SK-N-MC (cell line): Measurements from ENCODE around the gene DLG5.

Source experiments
- DNase-seq: peaks from one replicate; pipeline ENCODE4 v3.0.0-alpha.2; 2011; ENCODE audit warnings: low read depth, low spot score
- H3K27ac ChIP-seq: fragments of 200-600 bp; sonication (generic); 2 replicates; pipeline ENCODE4 v1.5.1; 2016; ENCODE audit warnings: mixed run types
- H3K36me3 ChIP-seq: fragments of 200-600 bp; sonication (generic); 2 replicates; pipeline ENCODE4 v1.6.1; 2017; ENCODE audit warnings: antibody characterized with exemption, low read length, mixed read lengths; ENCODE audit not compliant: insufficient read depth
- H3K4me3 ChIP-seq: fragments of 200-600 bp; sonication (generic); 2 replicates; pipeline ENCODE4 v1.5.1; 2016
- H3K9ac ChIP-seq: fragments of 200-600 bp; sonication (generic); 2 replicates; pipeline ENCODE4 v1.8.0; 2017; ENCODE audit warnings: mixed run types, mixed read lengths; ENCODE audit not compliant: insufficient read length
- H3K9me3 ChIP-seq: fragments of 200-600 bp; sonication (generic); 2 replicates; pipeline ENCODE4 v1.6.1; 2017; ENCODE audit warnings: low read depth, mild to moderate bottlenecking, antibody characterized with exemption, low read length, moderate library complexity, mixed read lengths
- EZH2 ChIP-seq: fragments of 200-600 bp; sonication (generic); IDR thresholded peaks from one replicate; pipeline ENCODE4 v1.6.1; 2017; ENCODE audit warnings: antibody characterized with exemption
- FOXP2 ChIP-seq: optimal IDR thresholded peaks from 2 replicates; pipeline ENCODE3; 2011; ENCODE audit warnings: mild to moderate bottlenecking, moderate library complexity; ENCODE audit not compliant: insufficient read depth; ENCODE audit errors: extremely low read length, control extremely low read depth
- POLR2AphosphoS5 ChIP-seq: IDR thresholded peaks from 2 replicates; pipeline ENCODE4 v1.6.1; 2012; ENCODE audit warnings: mild to moderate bottlenecking, low read depth, low read length, borderline replicate concordance

DLG5 gene

DNA sequence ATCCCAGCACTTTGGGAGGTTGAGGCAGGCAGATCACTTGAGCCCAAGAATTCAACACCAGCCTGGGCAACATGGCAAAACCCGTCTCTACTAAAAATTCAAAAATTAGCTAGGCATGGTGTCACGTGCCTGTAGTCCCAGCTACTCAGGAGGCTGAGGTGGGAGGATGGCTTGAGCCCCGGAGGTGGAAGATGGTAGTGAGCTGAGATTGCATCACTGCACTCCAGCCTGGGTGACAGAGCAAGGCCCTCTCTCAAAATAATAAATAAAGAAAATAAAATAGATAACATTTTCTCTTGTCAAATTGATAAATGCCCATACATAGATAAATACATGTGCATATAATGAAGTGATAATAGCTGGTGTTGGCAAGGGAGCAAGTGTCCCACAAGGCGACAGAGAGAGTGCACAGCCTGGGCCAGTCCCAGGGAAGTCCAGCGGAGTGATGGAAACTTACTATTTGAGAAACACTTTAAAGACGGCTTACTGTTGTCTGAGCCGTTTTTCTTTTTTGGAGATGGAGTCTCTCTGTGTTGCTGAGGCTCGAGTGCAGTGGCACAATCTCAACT is 33.4 kb upstream of the DLG5 start:
- TF ChIP-seq FOXP2 (no peak), POLR2AphosphoS5 (no peak), EZH2 (no peak)
- Histone ChIP-seq H3K27ac (no peak overlapping the region), H3K4me3 (no peak overlapping the region), H3K9me3 (no peaks in the 10 kb centered on the region), H3K36me3 (no peaks in the 10 kb centered on the region), H3K9ac (no peak overlapping the region)
- DNase-seq = no peak

DNA sequence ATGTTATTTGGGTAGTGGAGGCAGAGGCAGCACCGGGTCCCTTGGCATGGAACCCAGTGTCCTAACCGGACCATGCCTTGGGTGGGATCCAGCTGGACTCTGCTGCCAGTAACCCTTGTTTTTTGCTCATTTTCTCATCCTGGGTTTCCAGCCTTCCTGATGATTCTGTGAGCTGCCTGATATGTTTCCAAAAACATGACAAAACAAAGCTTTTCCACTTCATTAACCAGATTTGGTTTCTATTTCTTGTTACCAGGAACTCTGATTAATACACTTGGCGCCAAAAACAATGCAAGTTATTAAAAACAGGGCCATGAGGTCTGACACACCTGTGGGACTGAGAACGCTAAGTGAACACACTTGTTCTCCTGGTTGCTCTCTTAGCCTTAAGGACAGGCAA is 32.8 kb upstream of the DLG5 start:
- Histone ChIP-seq H3K9me3 (no peaks in the 10 kb centered on the region), H3K27ac (no peak overlapping the region), H3K4me3 (no peak overlapping the region), H3K36me3 (no peaks in the 10 kb centered on the region), H3K9ac (no peak overlapping the region)
- TF ChIP-seq FOXP2 (no peak), POLR2AphosphoS5 (no peak), EZH2 (no peak)
- no peak for DNase-seq

DNA sequence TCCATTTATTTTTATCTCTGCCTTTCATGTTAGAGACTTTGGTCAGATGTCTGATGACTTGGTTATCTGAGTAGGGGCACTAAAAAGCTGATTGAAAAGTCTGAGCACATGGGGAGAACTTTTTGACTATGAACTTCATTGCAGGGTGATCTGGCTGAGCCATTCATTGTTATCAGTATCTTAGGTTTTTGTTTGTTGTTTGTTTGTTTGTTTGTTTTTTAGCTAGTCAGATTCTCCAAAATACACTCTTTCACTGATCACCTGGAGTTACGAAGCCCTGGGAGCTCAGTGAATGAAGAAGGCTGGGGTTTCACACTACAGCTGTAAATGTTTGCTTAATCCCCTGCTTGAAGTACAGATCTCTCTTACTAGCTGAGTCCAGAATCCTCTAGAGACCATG is 28.6 kb upstream of the DLG5 start:
- Histone ChIP-seq H3K9ac (no peak overlapping the region), H3K9me3 (no peaks in the 10 kb centered on the region), H3K4me3 (no peak overlapping the region), H3K36me3 (no peaks in the 10 kb centered on the region), H3K27ac (no peak overlapping the region)
- DNase-seq = no peak
- TF ChIP-seq EZH2 = no peak
- no peak for TF ChIP-seq FOXP2
- no peak for TF ChIP-seq POLR2AphosphoS5

DNA sequence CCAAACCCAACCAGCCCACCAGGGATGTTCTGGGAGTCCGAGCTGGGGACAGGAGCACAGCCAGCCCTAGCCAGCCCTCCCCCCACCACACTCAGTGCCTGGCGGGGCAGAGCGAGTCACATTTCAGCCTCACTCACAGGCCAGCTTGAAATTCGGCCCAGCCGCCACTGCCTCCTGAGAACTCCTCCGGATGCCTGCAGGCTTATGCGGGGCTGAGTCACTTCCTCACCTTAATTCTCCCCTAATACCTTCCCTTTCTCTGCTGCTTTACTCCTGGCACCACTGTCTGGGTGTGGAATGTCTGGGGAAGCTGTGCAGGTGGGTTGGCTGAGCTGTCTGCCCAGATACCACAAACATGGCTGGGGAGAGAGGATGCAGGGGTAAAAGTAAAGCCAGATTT is 22.6 kb upstream of the DLG5 start:
- no peak for DNase-seq
- Histone ChIP-seq H3K9me3 (no peaks in the 10 kb centered on the region), H3K27ac (no peak overlapping the region)

DNA sequence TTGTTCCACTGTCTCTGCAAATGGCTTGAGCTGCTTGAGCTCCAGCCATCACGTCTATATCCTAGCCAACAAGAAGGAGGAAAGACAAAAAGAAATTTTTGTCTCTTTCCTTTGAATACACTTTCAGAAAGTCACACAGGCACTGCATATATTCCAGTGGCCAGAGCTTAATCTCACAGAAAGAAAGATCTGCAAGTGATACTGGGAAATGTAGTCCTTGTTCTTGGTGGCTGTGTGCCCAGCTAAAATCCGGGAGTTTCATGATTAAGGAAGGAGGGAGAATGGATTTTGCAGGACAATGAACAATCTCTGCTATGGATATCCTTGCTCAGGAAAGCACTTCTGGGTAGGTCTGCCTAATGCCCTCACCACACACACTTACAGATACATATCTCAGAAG is 19.5 kb upstream of the DLG5 start:
- TF ChIP-seq POLR2AphosphoS5 (no peak), EZH2 (no peak), FOXP2 (no peak)
- Histone ChIP-seq H3K9me3 (no peaks in the 10 kb centered on the region), H3K27ac (no peak overlapping the region), H3K4me3 (no peak overlapping the region), H3K9ac (no peak overlapping the region), H3K36me3 (no peaks in the 10 kb centered on the region)
- no peak for DNase-seq

More for the DNA sequence above, 22.6 kb upstream of the DLG5 start:
- TF ChIP-seq POLR2AphosphoS5 = no peak
- no peak for TF ChIP-seq FOXP2
- no peak for TF ChIP-seq EZH2
- Histone ChIP-seq H3K4me3 (no peak overlapping the region), H3K9ac (no peak overlapping the region), H3K36me3 (no peaks in the 10 kb centered on the region)

DNA sequence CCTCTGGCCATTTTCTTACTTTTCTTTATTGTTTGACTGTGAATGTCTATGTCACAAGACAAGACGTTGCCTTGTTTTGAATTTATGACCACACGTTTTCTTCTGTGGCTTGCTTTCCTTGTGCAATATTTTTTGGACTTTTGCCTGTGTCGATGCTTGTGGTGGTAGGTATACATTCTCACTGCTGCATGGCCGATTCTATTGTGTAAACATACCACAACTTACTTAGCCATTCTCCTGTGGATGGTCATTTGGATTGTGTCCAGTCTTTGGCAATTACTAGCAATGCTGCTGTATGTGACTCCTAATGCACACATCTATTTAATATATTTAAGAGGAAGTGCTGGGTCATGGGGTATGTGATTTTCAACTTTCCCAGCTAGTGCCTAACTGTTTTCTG is 18.0 kb upstream of the DLG5 start:
- H3K9ac ChIP-seq = no peak overlapping the region
- no peak overlapping the region for H3K27ac ChIP-seq
- no peak for DNase-seq
- no peak overlapping the region for H3K4me3 ChIP-seq
- no peak for TF ChIP-seq FOXP2
- no peak for TF ChIP-seq POLR2AphosphoS5
- no peak for TF ChIP-seq EZH2
- H3K9me3 ChIP-seq = no peaks in the 10 kb centered on the region
- no peaks in the 10 kb centered on the region for H3K36me3 ChIP-seq

DNA sequence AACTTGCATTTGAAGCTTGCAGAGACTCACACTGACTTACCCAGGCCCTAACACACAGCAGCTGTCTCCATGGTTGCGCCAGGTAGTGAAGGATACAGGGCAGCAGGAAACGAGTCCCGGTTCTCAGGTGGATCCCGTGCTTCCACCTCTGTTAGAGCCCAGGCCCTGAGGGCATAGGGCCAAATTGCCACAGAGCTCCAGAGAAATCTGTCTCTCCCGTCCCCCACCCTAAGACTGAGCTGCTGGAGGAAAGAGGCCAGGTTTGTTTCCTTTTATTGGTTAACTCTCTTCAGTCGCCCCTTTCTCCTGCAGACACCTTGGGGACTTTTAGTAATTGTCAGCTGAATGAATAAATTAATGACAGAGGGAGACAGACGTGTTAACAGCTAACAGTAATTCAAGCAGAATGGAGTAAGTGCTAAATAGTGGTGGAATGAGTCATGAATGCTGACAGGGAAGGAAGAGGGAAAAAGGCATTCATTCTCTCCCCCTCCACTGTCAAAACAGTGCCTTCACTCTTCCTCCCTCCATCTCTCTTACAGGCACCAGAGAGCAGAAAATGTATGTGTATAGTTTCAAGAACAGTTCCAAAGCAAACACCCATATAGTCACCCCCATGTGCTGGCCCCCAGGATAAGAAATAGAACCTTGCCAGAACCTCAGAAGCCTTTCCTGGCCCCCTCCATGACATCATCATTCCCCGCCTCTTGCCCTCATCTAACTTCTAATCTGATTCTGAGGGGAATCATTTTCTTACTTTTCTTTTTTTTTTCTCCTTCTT is 16.8 kb upstream of the DLG5 start:
- no peak overlapping the region for H3K27ac ChIP-seq

DNA sequence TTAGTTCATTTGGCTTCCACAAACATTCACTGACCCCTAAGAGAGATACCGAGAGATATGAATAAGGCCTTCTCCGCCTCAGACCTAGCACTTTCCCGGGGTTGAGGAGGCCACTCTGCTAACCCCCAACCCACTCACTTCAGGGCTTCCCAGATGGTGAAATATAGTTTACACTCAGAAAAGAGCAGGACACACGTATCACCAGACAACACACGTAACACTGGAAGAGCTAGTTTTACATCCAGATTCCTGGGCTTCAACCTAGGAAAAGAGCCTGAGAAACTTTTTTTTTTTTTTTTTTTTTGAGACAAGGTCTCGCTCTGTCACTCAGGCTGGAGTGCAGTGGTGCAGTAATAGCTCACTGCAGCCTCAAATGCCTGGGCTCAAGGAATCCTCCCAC is 15.2 kb upstream of the DLG5 start:
- no peak overlapping the region for H3K4me3 ChIP-seq
- H3K27ac ChIP-seq = no peak overlapping the region
- H3K9me3 ChIP-seq = no peaks in the 10 kb centered on the region
- H3K9ac ChIP-seq = no peak overlapping the region
- DNase-seq = no peak
- no peak for TF ChIP-seq FOXP2
- TF ChIP-seq EZH2 = no peak
- TF ChIP-seq POLR2AphosphoS5 = no peak
- H3K36me3 ChIP-seq = no peaks in the 10 kb centered on the region

More for the DNA sequence above, 16.8 kb upstream of the DLG5 start:
- Histone ChIP-seq H3K4me3 (no peak overlapping the region), H3K9me3 (no peaks in the 10 kb centered on the region), H3K36me3 (no peaks in the 10 kb centered on the region), H3K9ac (no peak overlapping the region)
- DNase-seq = no peak
- TF ChIP-seq EZH2 (no peak), FOXP2 (no peak), POLR2AphosphoS5 (no peak)

DNA sequence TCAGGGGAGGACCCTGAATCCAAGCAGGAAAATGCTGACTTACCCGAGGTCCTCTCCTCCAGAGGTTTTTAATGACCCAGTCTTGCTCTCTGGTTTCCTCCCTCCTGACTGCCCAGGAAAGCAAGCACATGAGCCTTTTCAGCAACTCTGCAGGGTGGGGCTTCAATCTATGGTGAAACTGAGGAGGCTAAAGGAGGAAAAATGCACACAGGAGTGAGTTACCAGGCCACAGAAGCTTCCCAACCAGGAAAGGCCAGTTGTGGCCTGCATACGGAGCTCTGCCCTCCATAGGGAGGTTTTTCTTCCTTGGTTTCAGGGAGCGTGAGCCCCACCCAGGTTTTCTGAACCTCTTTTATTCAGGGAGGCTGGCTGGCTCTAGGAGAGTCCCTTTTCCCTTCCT is 14.1 kb upstream of the DLG5 start:
- DNase-seq = no peak
- H3K27ac ChIP-seq = no peak overlapping the region

More for the DNA sequence above, 14.1 kb upstream of the DLG5 start:
- TF ChIP-seq POLR2AphosphoS5 = no peak
- no peak for TF ChIP-seq FOXP2
- TF ChIP-seq EZH2 = no peak
- no peaks in the 10 kb centered on the region for H3K36me3 ChIP-seq
- H3K9ac ChIP-seq = no peak overlapping the region
- H3K9me3 ChIP-seq = no peaks in the 10 kb centered on the region
- no peak overlapping the region for H3K4me3 ChIP-seq
